ENCODE measurements around the gene BRIX1. TPM values are rescaled to one million over a fixed set of nuclear protein-coding genes. Genes with fewer than 3 reads are reported as not detected.

The BRIX1 gene
- total and polyA plus RNA-seq, 2 of the 13 experiments (the other 11 are each of a cell fraction or from before 2014, with no cell fraction given), result 23.6 to 78.4 TPM

DNA sequence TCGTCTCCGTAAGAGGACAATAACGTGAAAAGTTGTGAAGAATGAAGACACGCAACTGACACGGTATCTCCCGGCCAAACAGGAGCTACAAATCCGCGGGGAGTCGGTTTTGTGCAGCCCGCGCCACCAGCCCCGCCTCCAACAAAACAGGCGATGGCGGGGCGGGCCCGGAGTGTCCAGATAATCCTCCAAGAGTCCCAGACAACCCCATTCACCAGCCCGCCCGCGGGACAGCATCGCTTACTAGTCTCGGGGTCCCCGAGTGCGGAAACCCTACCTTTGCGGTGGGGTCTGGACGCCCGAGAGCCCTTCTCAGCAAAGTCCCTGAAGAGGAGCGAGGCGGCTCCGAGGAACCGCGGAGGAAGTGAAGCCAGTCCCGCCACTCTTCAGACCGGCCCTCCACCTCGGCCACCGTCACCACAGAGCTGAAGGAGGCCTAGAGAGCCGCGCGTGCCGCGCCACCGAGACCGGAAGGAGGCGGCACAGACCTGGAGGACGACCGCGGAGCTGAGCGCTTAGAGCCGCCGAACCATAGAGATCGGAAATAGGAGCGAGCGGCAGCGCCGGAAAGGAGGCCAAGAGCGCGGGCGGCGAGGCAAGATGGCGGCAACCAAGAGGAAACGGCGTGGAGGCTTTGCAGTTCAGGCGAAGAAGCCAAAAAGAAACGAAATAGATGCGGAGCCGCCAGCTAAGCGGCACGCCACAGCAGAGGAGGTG, at the start of gene BRIX1, which contains the start of gene RAD1 (continued):
- 0 out of 2 replicates have a peak, but pooled peaks have one; percentile 21 for TF ChIP-seq ZC3H4 (CRISPR knock-in tag; IDR thresholded peaks at IDR 0.05; ENCODE audit: borderline replicate concordance)
- TF ChIP-seq, protein P1, sequence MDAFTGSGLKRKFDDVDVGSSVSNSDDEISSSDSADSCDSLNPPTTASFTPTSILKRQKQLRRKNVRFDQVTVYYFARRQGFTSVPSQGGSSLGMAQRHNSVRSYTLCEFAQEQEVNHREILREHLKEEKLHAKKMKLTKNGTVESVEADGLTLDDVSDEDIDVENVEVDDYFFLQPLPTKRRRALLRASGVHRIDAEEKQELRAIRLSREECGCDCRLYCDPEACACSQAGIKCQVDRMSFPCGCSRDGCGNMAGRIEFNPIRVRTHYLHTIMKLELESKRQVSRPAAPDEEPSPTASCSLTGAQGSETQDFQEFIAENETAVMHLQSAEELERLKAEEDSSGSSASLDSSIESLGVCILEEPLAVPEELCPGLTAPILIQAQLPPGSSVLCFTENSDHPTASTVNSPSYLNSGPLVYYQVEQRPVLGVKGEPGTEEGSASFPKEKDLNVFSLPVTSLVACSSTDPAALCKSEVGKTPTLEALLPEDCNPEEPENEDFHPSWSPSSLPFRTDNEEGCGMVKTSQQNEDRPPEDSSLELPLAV (CRISPR knock-in tag; conservative IDR thresholded peaks at IDR 0.05; ENCODE audit: low read depth), result no peak
- TF ChIP-seq, protein P2, sequence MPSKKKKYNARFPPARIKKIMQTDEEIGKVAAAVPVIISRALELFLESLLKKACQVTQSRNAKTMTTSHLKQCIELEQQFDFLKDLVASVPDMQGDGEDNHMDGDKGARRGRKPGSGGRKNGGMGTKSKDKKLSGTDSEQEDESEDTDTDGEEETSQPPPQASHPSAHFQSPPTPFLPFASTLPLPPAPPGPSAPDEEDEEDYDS (CRISPR knock-in tag; IDR thresholded peaks at IDR 0.05), result peak; percentile 65
- peak; percentile 80; the same call in 1 of the 2 replicates for TF ChIP-seq ZNF510 (CRISPR knock-in tag; IDR thresholded peaks at IDR 0.05; ENCODE audit: low read depth)
- TF ChIP-seq TARDBP (CRISPR knock-in tag; IDR thresholded peaks at IDR 0.05), result peak; percentile 96
- peak; percentile 81; the same call in 1 of the 2 replicates for TF ChIP-seq CCDC6 (CRISPR knock-in tag; IDR thresholded peaks at IDR 0.05)
- TF ChIP-seq, protein P3, sequence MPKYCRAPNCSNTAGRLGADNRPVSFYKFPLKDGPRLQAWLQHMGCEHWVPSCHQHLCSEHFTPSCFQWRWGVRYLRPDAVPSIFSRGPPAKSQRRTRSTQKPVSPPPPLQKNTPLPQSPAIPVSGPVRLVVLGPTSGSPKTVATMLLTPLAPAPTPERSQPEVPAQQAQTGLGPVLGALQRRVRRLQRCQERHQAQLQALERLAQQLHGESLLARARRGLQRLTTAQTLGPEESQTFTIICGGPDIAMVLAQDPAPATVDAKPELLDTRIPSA (CRISPR knock-in tag; IDR thresholded peaks at IDR 0.05; ENCODE audit: borderline replicate concordance), result no peak
- peak; percentile 81 for TF ChIP-seq XRCC5 (optimal IDR thresholded peaks at IDR 0.05; ENCODE audit: low read length)
- peak; percentile 85; the same call in 1 of the 2 replicates for TF ChIP-seq KDM5A (IDR thresholded peaks at IDR 0.05; ENCODE audit: borderline replicate concordance, low read length)
- peak; percentile 61; the same call in 1 of the 2 replicates for TF ChIP-seq ZFP90 (CRISPR knock-in tag; IDR thresholded peaks at IDR 0.05; ENCODE audit: borderline replicate concordance)
- TF ChIP-seq, protein P4, sequence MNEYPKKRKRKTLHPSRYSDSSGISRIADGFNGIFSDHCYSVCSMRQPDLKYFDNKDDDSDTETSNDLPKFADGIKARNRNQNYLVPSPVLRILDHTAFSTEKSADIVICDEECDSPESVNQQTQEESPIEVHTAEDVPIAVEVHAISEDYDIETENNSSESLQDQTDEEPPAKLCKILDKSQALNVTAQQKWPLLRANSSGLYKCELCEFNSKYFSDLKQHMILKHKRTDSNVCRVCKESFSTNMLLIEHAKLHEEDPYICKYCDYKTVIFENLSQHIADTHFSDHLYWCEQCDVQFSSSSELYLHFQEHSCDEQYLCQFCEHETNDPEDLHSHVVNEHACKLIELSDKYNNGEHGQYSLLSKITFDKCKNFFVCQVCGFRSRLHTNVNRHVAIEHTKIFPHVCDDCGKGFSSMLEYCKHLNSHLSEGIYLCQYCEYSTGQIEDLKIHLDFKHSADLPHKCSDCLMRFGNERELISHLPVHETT (CRISPR knock-in tag; conservative IDR thresholded peaks at IDR 0.05), result peak; percentile 88
- TF ChIP-seq HIVEP1 (CRISPR knock-in tag; IDR thresholded peaks at IDR 0.05), result peak; percentile 62; the same call in 1 of the 2 replicates
- TF ChIP-seq, protein P5, sequence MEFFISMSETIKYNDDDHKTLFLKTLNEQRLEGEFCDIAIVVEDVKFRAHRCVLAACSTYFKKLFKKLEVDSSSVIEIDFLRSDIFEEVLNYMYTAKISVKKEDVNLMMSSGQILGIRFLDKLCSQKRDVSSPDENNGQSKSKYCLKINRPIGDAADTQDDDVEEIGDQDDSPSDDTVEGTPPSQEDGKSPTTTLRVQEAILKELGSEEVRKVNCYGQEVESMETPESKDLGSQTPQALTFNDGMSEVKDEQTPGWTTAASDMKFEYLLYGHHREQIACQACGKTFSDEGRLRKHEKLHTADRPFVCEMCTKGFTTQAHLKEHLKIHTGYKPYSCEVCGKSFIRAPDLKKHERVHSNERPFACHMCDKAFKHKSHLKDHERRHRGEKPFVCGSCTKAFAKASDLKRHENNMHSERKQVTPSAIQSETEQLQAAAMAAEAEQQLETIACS (CRISPR knock-in tag; IDR thresholded peaks at IDR 0.05), result no peak
- 0 out of 2 replicates have a peak, but pooled peaks have one; percentile 31 for TF ChIP-seq RELA (CRISPR knock-in tag; IDR thresholded peaks at IDR 0.05)
- TF ChIP-seq, protein P6, sequence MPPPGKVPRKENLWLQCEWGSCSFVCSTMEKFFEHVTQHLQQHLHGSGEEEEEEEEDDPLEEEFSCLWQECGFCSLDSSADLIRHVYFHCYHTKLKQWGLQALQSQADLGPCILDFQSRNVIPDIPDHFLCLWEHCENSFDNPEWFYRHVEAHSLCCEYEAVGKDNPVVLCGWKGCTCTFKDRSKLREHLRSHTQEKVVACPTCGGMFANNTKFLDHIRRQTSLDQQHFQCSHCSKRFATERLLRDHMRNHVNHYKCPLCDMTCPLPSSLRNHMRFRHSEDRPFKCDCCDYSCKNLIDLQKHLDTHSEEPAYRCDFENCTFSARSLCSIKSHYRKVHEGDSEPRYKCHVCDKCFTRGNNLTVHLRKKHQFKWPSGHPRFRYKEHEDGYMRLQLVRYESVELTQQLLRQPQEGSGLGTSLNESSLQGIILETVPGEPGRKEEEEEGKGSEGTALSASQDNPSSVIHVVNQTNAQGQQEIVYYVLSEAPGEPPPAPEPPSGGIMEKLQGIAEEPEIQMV (CRISPR knock-in tag; IDR thresholded peaks at IDR 0.05; ENCODE audit: low read depth), result peak; percentile 39; the same call in 1 of the 2 replicates
- TF ChIP-seq, protein P7, sequence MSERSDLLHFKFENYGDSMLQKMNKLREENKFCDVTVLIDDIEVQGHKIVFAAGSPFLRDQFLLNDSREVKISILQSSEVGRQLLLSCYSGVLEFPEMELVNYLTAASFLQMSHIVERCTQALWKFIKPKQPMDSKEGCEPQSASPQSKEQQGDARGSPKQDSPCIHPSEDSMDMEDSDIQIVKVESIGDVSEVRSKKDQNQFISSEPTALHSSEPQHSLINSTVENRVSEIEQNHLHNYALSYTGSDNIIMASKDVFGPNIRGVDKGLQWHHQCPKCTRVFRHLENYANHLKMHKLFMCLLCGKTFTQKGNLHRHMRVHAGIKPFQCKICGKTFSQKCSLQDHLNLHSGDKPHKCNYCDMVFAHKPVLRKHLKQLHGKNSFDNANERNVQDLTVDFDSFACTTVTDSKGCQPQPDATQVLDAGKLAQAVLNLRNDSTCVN (CRISPR knock-in tag; IDR thresholded peaks at IDR 0.05; ENCODE audit: borderline replicate concordance), result no peak
- TF ChIP-seq NFYC (CRISPR knock-in tag; IDR thresholded peaks at IDR 0.05), result peak; percentile 58; the same call in 1 of the 2 replicates
- no peak for TF ChIP-seq ATF7 (IDR thresholded peaks at IDR 0.05)
- TF ChIP-seq ATF7 (CRISPR knock-in tag; IDR thresholded peaks at IDR 0.05), result peak; percentile 24; the same call in 1 of the 2 replicates
- TF ChIP-seq ZFAT (CRISPR knock-in tag; conservative IDR thresholded peaks at IDR 0.05), result 0 out of 2 replicates have a peak, but pooled peaks have one; percentile 31
- 0 out of 2 replicates have a peak, but pooled peaks have one; percentile 53 for TF ChIP-seq REL (CRISPR knock-in tag; conservative IDR thresholded peaks at IDR 0.05)

All from HepG2 (cell line).